Measurements from ENCODE around the gene TXNL4A.

The TXNL4A gene

GRCh38 chr18:79941473-79942119, 46.8 kb downstream of the TXNL4A start:
- Mint-ChIP-seq H3K9me3 (peaks cover 19% of the 10 kb centered on the region), H3K4me1 (peaks cover 53% of the 10 kb centered on the region), H3K27ac (peak overlapping the region in 1 of 3 experiments; percentile 69), H3K36me3 (ENCODE audit: low read depth) (peaks cover 51% of the 10 kb centered on the region), H3K4me3 (no peak overlapping the region), H3K27me3 (ENCODE audit: low read depth) (peaks cover 4% of the 10 kb centered on the region)
- TF ChIP-seq, protein P1, sequence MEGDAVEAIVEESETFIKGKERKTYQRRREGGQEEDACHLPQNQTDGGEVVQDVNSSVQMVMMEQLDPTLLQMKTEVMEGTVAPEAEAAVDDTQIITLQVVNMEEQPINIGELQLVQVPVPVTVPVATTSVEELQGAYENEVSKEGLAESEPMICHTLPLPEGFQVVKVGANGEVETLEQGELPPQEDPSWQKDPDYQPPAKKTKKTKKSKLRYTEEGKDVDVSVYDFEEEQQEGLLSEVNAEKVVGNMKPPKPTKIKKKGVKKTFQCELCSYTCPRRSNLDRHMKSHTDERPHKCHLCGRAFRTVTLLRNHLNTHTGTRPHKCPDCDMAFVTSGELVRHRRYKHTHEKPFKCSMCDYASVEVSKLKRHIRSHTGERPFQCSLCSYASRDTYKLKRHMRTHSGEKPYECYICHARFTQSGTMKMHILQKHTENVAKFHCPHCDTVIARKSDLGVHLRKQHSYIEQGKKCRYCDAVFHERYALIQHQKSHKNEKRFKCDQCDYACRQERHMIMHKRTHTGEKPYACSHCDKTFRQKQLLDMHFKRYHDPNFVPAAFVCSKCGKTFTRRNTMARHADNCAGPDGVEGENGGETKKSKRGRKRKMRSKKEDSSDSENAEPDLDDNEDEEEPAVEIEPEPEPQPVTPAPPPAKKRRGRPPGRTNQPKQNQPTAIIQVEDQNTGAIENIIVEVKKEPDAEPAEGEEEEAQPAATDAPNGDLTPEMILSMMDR (IDR thresholded peaks at IDR 0.05; ENCODE audit: unreplicated experiment in 3 of 3): no peak

- peaks cover 58% of the 10 kb centered on the region for H3K36me3 Mint-ChIP-seq (ENCODE audit: low read depth)
- H3K27ac Mint-ChIP-seq: no peak overlapping the region
- TF ChIP-seq, protein P1 (IDR thresholded peaks at IDR 0.05; ENCODE audit: unreplicated experiment in 3 of 3): no peak
- no peak overlapping the region for H3K4me3 Mint-ChIP-seq
- H3K9me3 Mint-ChIP-seq: peaks cover 19% of the 10 kb centered on the region
- H3K27me3 Mint-ChIP-seq (ENCODE audit: low read depth): peaks cover 4% of the 10 kb centered on the region
- peaks cover 48% of the 10 kb centered on the region for H3K4me1 Mint-ChIP-seq
These were observed 47.4 kb downstream of the TXNL4A start for GRCh38 chr18:79940814-79941472.

GRCh38 chr18:79940126-79940813, 48.1 kb downstream of the TXNL4A start:
- peaks cover 4% of the 10 kb centered on the region for H3K27me3 Mint-ChIP-seq (ENCODE audit: low read depth)
- peaks cover 65% of the 10 kb centered on the region for H3K36me3 Mint-ChIP-seq (ENCODE audit: low read depth)
- TF ChIP-seq, protein P1 (IDR thresholded peaks at IDR 0.05; ENCODE audit: unreplicated experiment in 3 of 3): no peak
- no peak overlapping the region for H3K27ac Mint-ChIP-seq
- H3K9me3 Mint-ChIP-seq: peaks cover 22% of the 10 kb centered on the region
- no peak overlapping the region for H3K4me3 Mint-ChIP-seq
- H3K4me1 Mint-ChIP-seq: peaks cover 41% of the 10 kb centered on the region

DNA sequence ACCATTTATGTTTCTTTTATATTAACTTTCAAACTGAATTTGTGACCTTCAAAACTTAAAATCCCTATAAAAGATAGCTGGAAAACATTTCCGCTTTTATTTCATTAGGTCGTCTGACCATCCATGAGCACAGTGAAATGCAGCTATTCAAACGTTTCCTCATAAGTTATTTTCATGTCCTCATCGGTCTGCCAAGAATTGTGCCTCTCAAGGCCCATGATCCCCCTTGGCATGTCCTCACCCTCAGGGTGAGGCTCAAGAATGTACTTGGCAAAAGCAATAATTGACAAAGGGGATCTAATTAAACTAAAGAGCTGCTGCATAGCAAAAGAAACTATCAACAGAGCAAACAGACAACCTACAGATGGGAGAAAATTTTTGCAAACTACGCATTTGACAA, 49.3 kb downstream of the TXNL4A start:
- peaks cover 34% of the 10 kb centered on the region for H3K4me1 Mint-ChIP-seq
- TF ChIP-seq, protein P1 (IDR thresholded peaks at IDR 0.05; ENCODE audit: unreplicated experiment in 3 of 3): no peak
- H3K9me3 Mint-ChIP-seq: peaks cover 26% of the 10 kb centered on the region
- H3K36me3 Mint-ChIP-seq (ENCODE audit: low read depth): peaks cover 76% of the 10 kb centered on the region
- H3K27me3 Mint-ChIP-seq (ENCODE audit: low read depth): no peaks in the 10 kb centered on the region
- peak overlapping the region in 1 of 3 experiments; percentile 44 for H3K27ac Mint-ChIP-seq
- no peak overlapping the region for H3K4me3 Mint-ChIP-seq

DNA sequence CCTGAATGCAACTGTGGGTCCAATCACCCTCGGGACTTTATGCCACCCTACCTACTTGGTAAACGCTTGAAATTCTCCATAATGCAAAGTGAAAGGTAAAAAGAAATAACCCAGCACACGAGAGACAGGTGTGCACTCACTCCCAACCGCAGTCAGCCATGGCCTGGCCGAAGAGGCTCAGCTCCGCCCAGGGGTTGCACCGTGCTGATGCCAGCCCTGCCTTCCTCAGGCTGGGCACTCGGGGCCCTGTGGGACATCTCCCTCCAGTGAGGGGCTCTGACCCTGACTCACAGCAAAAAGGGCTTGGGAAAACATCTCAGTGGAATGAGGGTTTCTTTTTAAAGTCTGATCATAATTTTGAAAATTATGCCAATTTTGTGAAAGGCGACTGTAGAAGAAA, 50.2 kb downstream of the TXNL4A start:
- Mint-ChIP-seq H3K36me3 (ENCODE audit: low read depth) (peaks cover 85% of the 10 kb centered on the region), H3K9me3 (peaks cover 35% of the 10 kb centered on the region), H3K27me3 (ENCODE audit: low read depth) (no peaks in the 10 kb centered on the region), H3K27ac (no peak overlapping the region), H3K4me3 (no peak overlapping the region), H3K4me1 (peaks cover 31% of the 10 kb centered on the region)
- TF ChIP-seq, protein P1 (IDR thresholded peaks at IDR 0.05; ENCODE audit: unreplicated experiment in 3 of 3): no peak
